ENCODE data around the gene CC2D1B. TPM values are rescaled to one million over a fixed set of nuclear protein-coding genes. Genes with fewer than 3 reads are reported as not detected.

The CC2D1B gene
- total and polyA plus RNA-seq, 9 donors, result 15.5 to 38.9 (median 27.0) TPM

DNA sequence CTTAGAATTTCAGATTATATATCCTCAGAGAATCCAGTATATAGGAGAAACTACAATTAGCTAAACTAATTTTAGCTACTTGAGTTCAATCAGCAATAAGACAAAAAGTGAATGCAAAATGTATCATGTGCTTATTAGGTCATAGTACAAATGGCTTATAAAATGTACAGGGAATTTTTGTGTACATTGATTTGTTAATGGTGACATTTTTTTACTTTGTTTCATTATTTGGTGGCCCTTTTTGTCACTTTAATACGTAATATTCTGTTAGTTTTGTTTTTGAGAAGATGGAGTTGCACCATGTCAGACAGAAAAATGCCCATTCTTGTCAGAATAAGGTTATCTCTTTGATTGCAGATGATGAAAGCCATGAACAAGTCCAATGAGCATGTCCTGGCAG lies 33.6 kb downstream of the CC2D1B start:
- H3K27ac ChIP-seq, result no peak overlapping the region
- intact Hi-C loops (cut with DNase I), result no loop called here
- no peaks in the 10 kb centered on the region for H3K9me3 ChIP-seq
- no peaks in the 10 kb centered on the region for H3K4me1 ChIP-seq (ENCODE audit: insufficient read depth)
- no peak overlapping the region for H3K4me3 ChIP-seq
- 94 to 97% (median 94%) methylated on average over 1 of the region's 1 CpG for WGBS, 3 donors
- DNase-seq, result no peak
- H3K36me3 ChIP-seq, result no peaks in the 10 kb centered on the region
- H3K27me3 ChIP-seq, result no peaks in the 10 kb centered on the region
- no peak for TF ChIP-seq POLR2A (IDR thresholded peaks at IDR 0.05)
- TF ChIP-seq EP300 (IDR thresholded peaks at IDR 0.05), result no peak
- TF ChIP-seq, protein P1, sequence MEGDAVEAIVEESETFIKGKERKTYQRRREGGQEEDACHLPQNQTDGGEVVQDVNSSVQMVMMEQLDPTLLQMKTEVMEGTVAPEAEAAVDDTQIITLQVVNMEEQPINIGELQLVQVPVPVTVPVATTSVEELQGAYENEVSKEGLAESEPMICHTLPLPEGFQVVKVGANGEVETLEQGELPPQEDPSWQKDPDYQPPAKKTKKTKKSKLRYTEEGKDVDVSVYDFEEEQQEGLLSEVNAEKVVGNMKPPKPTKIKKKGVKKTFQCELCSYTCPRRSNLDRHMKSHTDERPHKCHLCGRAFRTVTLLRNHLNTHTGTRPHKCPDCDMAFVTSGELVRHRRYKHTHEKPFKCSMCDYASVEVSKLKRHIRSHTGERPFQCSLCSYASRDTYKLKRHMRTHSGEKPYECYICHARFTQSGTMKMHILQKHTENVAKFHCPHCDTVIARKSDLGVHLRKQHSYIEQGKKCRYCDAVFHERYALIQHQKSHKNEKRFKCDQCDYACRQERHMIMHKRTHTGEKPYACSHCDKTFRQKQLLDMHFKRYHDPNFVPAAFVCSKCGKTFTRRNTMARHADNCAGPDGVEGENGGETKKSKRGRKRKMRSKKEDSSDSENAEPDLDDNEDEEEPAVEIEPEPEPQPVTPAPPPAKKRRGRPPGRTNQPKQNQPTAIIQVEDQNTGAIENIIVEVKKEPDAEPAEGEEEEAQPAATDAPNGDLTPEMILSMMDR (IDR thresholded peaks at IDR 0.05), result no peak

DNA sequence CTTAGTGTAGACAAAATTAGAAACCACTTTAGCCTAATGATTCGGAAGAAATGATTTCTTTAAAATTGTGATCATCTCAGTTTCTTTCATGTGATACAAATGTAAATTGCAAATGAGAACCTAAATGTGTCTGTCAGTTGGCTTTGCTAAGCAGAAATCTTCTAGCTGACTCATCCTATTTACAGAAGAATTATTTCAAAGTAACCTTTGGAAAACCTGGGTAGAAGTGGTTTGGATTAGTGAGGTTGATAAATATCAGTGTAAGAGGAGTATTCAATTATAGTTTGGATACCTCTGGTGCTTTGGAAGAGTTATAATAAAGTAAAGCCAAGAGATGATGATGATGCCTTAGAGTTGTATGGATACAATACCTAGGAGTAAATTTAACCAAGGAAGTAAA lies 37.4 kb downstream of the CC2D1B start:
- DNase-seq, result no peak
- H3K4me1 ChIP-seq (ENCODE audit: insufficient read depth), result no peaks in the 10 kb centered on the region
- 96 to 100% (median 97%) methylated on average over 1 of the region's 1 CpG for WGBS, 3 donors
- intact Hi-C loops (cut with DNase I), result no loop called here
- no peak overlapping the region for H3K4me3 ChIP-seq
- H3K27ac ChIP-seq, result no peak overlapping the region
- TF ChIP-seq, protein P1 (IDR thresholded peaks at IDR 0.05), result no peak
- TF ChIP-seq EP300 (IDR thresholded peaks at IDR 0.05) (no peak), POLR2A (IDR thresholded peaks at IDR 0.05) (no peak)
- H3K27me3 ChIP-seq, result no peaks in the 10 kb centered on the region
- H3K36me3 ChIP-seq, result no peaks in the 10 kb centered on the region
- H3K9me3 ChIP-seq, result no peaks in the 10 kb centered on the region

DNA sequence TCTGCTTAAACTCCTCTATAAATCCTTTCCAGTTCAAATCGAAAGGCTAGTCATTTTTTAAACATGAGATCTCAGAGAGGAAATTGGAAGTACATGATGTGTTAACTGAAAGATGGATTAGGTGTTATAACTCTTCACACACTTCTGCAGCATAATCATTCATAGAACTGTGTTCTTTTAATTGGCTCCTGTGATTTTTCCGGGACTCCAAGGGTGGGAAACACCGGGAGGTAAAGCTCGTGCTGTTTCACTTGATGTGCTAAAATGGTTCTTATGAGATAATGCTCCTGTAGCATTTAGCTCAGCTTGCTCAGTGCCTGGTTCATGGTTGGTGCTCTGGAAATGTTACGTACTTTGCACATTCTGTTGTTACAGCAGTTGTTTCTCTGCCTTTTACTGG lies 40.2 kb downstream of the CC2D1B start:
- Histone ChIP-seq H3K36me3 (no peaks in the 10 kb centered on the region), H3K27ac (no peak overlapping the region), H3K27me3 (no peaks in the 10 kb centered on the region), H3K9me3 (no peaks in the 10 kb centered on the region), H3K4me1 (ENCODE audit: insufficient read depth) (no peaks in the 10 kb centered on the region), H3K4me3 (no peak overlapping the region)
- DNase-seq, result no peak
- WGBS, 3 donors, result 82 to 88% (median 86%) methylated on average over 5 of the region's 5 CpGs
- no peak for TF ChIP-seq POLR2A (IDR thresholded peaks at IDR 0.05)
- TF ChIP-seq, protein P1 (IDR thresholded peaks at IDR 0.05), result no peak
- TF ChIP-seq EP300 (IDR thresholded peaks at IDR 0.05), result no peak
- intact Hi-C loops (cut with DNase I), result no loop called here

DNA sequence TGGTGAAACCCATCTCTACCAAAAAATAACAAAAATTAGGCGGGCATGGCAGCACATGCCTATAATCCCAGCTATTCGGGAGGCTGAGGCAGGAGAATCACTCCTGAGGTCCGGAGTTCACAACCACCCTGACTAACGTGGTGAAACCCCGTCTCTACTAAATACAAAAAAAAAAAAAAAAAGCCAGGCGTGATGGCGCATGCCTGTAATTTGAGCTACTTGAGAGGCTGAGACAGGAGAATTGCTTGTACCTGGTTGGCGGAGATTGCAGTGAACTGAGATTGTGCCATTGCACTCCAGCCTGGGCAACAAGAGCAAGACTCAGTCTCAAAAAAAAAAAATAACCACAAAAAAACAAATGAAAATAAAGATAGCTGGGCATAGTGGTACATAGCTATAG lies 42.3 kb downstream of the CC2D1B start:
- 93 to 96% (median 95%) methylated on average over 8 of the region's 8 CpGs for WGBS, 3 donors
- intact Hi-C loops (cut with DNase I), result no loop called here

More for the DNA sequence above, 42.3 kb downstream of the CC2D1B start:
- Histone ChIP-seq H3K27ac (no peak overlapping the region), H3K4me1 (ENCODE audit: insufficient read depth) (no peaks in the 10 kb centered on the region), H3K4me3 (no peak overlapping the region), H3K27me3 (no peaks in the 10 kb centered on the region), H3K36me3 (no peaks in the 10 kb centered on the region), H3K9me3 (no peaks in the 10 kb centered on the region)
- TF ChIP-seq, protein P1 (IDR thresholded peaks at IDR 0.05), result no peak
- TF ChIP-seq POLR2A (IDR thresholded peaks at IDR 0.05) (no peak), EP300 (IDR thresholded peaks at IDR 0.05) (no peak)
- no peak for DNase-seq
